Smooth muscle cell (in vitro differentiated cells): ENCODE data around the gene INPP5K. TPM values are rescaled to one million over a fixed set of nuclear protein-coding genes. Genes with fewer than 3 reads are reported as not detected.
A peak's percentile ranks its signal among the peaks of the same experiment; 100 is the strongest.

Experiments
- DNase-seq: peaks from one replicate; lab custom pipeline; 2025; ENCODE audit not compliant: unreplicated experiment; lab: John Stamatoyannopoulos, UW
- H2AFZ ChIP-seq: fragments of 200-600 bp; sonication (generic); 2 replicates; pipeline ENCODE4 v1.6.0; 2016; ENCODE audit warnings: antibody characterized with exemption, low read depth, mild to moderate bottlenecking
- H3F3A ChIP-seq: fragments of 200-600 bp; sonication (generic); 2 replicates; pipeline ENCODE4 v1.6.0; 2017; ENCODE audit warnings: antibody characterized with exemption, low read depth
- H3K27ac ChIP-seq: fragments of 200-600 bp; sonication (generic); 2 replicates; pipeline ENCODE4 v1.5.1; 2016; ENCODE audit warnings: low read depth, mild to moderate bottlenecking
- H3K27me3 ChIP-seq: fragments of 200-600 bp; sonication (generic); 2 replicates; pipeline ENCODE4 v1.6.1; 2016; ENCODE audit warnings: low read depth, mild to moderate bottlenecking
- H3K36me3 ChIP-seq: fragments of 200-600 bp; sonication (generic); 2 replicates; pipeline ENCODE4 v1.5.1; 2016; ENCODE audit warnings: low read depth
- H3K4me1 ChIP-seq: fragments of 200-600 bp; sonication (generic); 2 replicates; pipeline ENCODE4 v1.5.1; 2016; ENCODE audit warnings: low read depth
- H3K4me2 ChIP-seq: fragments of 200-600 bp; sonication (generic); 2 replicates; pipeline ENCODE4 v1.6.0; 2016; ENCODE audit warnings: mild to moderate bottlenecking
- H3K4me3 ChIP-seq: fragments of 200-600 bp; sonication (generic); 2 replicates; pipeline ENCODE4 v1.5.1; 2016; ENCODE audit warnings: mild to moderate bottlenecking
- H3K79me2 ChIP-seq: fragments of 200-600 bp; sonication (generic); 2 replicates; pipeline ENCODE4 v1.6.0; 2016; ENCODE audit warnings: low read depth, mild to moderate bottlenecking
- H3K9ac ChIP-seq: fragments of 200-600 bp; sonication (generic); 2 replicates; pipeline ENCODE4 v1.6.0; 2016; ENCODE audit warnings: low read depth
- H3K9me3 ChIP-seq: fragments of 200-600 bp; sonication (generic); replicated peaks from 2 replicates; pipeline ENCODE4 v1.5.1; 2016; ENCODE audit warnings: low read depth
- H4K20me1 ChIP-seq: fragments of 200-600 bp; sonication (generic); 2 replicates; pipeline ENCODE4 v1.6.0; 2016; ENCODE audit warnings: low read depth
- CTCF ChIP-seq: fragments of 200-600 bp; sonication (generic); IDR thresholded peaks from 2 replicates; pipeline ENCODE4 v1.5.1; 2017; ENCODE audit warnings: borderline replicate concordance, mild to moderate bottlenecking, antibody characterized with exemption; ENCODE audit not compliant: insufficient read depth, poor library complexity, severe bottlenecking
- WGBS: methylation state at CpG from one replicate; pipeline ENCODE4 v1.1.7; 2016; ENCODE audit warnings: low lambda C conversion rate; 5-methylcytosine and 5-hydroxymethylcytosine counted together
- polyA plus RNA-seq: library from polyadenylated mRNA; unstranded; fragments of >200 nt; fragmentation: Nextera tagmentation; extraction: Ambion mirVana; gene quantifications from 2 replicates; pipeline ENCODE4 v1.2.1, GENCODE V29; 2016
- total RNA-seq: library from RNA; depleted of rRNA; stranded (reverse); fragments of >200 nt; gene quantifications from 2 replicates; pipeline ENCODE4 v1.2.3, GENCODE V29; 2014

INPP5K gene
- total and polyA plus RNA-seq, 2 experiments from 2014 or later = 9.6 to 12.6 TPM

DNA sequence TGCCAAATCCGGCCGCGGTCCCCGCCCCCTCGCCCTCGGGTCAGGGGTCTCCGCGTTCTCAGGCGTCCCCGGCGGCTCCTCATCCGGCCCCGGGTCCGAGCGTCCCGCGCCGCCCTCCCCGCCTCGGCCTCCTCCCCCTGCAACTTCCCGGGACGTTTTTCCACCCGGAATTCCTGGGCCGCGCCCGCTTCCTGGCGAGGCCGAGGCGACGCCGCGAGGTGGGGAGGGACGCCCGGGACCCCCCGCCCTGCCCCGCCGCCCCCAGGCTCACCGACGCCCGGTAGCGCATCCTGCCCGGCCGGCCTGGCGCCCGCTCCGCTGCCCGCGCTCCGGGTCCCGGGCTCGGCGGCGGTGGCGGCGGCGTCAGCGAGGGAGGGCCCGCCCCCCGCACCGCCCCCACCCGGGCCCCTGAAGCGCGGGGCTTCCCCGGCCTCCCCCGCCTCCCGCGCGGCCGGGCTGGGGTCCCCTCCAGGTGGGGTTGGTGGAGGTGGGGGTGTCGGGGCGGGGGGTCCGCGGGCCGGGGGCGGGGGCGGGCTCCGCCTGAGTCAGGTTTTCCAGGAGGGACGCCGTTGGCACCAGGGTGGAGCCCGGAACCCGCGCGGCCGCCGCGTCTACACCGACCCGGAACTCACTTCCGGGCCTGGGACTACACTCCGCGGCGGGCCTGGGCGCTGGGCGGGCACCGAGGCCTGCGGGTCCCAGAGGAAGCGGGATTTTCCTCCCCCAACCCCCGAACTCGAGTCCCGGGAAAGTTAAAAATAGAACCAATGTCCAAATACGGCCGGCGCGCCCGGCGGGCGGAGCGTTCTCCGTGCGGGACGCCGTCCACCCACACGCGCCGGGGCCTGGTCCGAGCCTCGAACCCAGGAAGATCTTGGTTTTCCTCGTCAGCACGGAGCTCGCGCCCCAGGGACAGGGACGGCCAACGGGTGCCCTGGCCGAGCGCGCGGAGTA, 30.7 kb downstream of the INPP5K start:
- Histone ChIP-seq H3K9ac (peak overlapping the region; percentile 84), H3K4me1 (peaks cover 16% of the 10 kb centered on the region), H3K36me3 (no peaks in the 10 kb centered on the region), H3F3A (peaks cover 20% of the 10 kb centered on the region), H2AFZ (peak overlapping the region; percentile 66), H3K4me2 (peak overlapping the region; percentile 85), H3K79me2 (peaks cover 16% of the 10 kb centered on the region), H3K9me3 (no peaks in the 10 kb centered on the region), H3K4me3 (peak overlapping the region; percentile 83), H3K27me3 (no peaks in the 10 kb centered on the region), H3K27ac (peak overlapping the region; percentile 87), H4K20me1 (peaks cover 11% of the 10 kb centered on the region)
- TF ChIP-seq CTCF = no peak
- 4% methylated on average over 41 of the region's 127 CpGs for WGBS
- DNase-seq = peak; percentile 38

DNA sequence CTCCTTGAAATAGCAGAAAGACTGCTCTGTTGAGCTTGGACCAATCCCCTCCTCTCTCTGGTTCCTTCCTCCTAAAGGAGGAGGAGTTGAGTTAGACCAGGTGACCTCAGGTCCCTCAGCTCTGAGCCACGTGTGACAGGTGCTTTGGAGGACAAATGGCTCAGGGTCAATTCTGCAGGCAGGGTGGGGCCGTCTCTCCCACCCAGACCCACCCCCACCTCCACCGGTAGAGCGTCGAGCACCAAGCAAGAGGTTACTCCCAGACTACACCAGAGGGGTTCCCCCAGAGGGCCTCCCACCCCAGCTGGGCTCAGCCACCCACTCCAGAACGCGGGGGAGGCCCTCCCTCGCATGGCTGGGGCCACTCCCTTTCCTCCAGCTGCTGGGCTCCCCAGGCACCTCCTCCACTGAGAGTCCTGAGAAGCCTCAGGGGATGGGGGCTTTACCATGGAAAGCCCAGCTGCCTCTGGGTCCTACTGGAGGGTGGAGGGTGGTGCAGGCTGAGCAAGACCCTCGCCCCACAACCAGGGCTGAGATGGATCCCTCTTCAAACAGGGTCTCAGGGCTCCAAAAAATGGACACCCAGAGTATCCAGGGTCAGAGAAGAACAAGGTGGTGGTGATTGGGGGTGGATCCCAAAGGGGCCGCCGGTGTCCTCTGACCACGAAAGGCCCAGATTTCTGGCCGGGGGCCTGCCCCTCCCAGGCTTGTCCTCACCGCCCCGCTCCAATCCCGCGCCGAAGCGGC, 31.6 kb downstream of the INPP5K start:
- peaks cover 11% of the 10 kb centered on the region for H4K20me1 ChIP-seq
- DNase-seq = no peak
- 4% methylated on average over 16 of the region's 19 CpGs for WGBS

DNA sequence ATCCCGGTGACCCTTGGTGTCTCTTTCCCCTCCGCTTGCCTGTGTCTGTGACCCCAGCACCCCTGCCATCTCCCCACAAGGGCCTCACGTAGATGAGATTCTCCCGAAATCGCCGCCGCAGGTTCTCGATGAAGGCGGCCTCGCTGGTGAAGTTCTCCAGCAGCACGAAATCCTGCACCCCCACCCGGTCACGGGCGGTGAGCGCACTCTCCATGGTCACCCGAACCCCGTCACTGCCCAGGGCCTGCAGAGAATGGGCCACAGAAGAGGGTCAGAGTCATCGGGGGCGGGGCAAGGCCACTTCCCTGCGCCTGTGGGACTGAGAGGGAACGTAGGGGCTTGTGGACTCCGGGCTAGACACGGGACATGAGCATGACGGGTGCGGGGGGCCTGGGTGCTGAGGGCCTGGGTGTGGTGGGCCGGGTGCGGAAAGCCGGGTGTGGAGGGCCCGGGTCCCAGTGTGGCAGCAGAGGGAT, 32.3 kb downstream of the INPP5K start:
- Histone ChIP-seq H3K4me1 (peaks cover 16% of the 10 kb centered on the region), H3K4me2 (peak overlapping the region; percentile 85), H3K79me2 (peaks cover under 1% of the 10 kb centered on the region), H3F3A (peaks cover 16% of the 10 kb centered on the region), H3K27ac (no peak overlapping the region), H3K27me3 (no peaks in the 10 kb centered on the region), H3K9ac (no peak overlapping the region), H2AFZ (no peak overlapping the region), H3K9me3 (no peaks in the 10 kb centered on the region), H4K20me1 (peaks cover 14% of the 10 kb centered on the region), H3K36me3 (no peaks in the 10 kb centered on the region), H3K4me3 (no peak overlapping the region)
- no peak for DNase-seq
- 93% methylated on average over 29 of the region's 29 CpGs for WGBS
- no peak for TF ChIP-seq CTCF

More for the DNA sequence above, 31.6 kb downstream of the INPP5K start:
- Histone ChIP-seq H3K4me3 (peak overlapping the region; percentile 83), H3F3A (peaks cover 20% of the 10 kb centered on the region), H3K9me3 (no peaks in the 10 kb centered on the region), H3K27me3 (no peaks in the 10 kb centered on the region), H2AFZ (no peak overlapping the region), H3K4me1 (peaks cover 16% of the 10 kb centered on the region), H3K36me3 (no peaks in the 10 kb centered on the region), H3K4me2 (peak overlapping the region; percentile 85), H3K27ac (peak overlapping the region; percentile 87), H3K79me2 (peaks cover 8% of the 10 kb centered on the region), H3K9ac (peak overlapping the region; percentile 84)
- TF ChIP-seq CTCF = no peak
